GM04503 (cell line): Measurements from ENCODE around the gene SLC18A3.

Experiments used
- DNase-seq: peaks from one replicate; pipeline ENCODE4 v3.0.0-alpha.2; 2012; ENCODE audit warnings: low read depth

Gene SLC18A3

GRCh38 chr10:49651917-49652316, 41.8 kb downstream of the SLC18A3 start:
- no peak for DNase-seq

- DNase-seq, result no peak
These were observed 42.5 kb downstream of the SLC18A3 start for GRCh38 chr10:49652421-49653272.

- DNase-seq, result no peak
These were observed 43.3 kb downstream of the SLC18A3 start for GRCh38 chr10:49653273-49653929.

GRCh38 chr10:49654036-49654693, 44.1 kb downstream of the SLC18A3 start:
- no peak for DNase-seq

GRCh38 chr10:49655099-49655498, 45.0 kb downstream of the SLC18A3 start:
- DNase-seq, result no peak

GRCh38 chr10:49656845-49657493, 46.9 kb downstream of the SLC18A3 start:
- DNase-seq, result no peak

GRCh38 chr10:49657606-49658005, 47.5 kb downstream of the SLC18A3 start:
- DNase-seq, result no peak

- DNase-seq, result no peak
These were observed 51.2 kb downstream of the SLC18A3 start for GRCh38 chr10:49661140-49661856.
